G401 (cell line): ENCODE data around the gene SEC24B. TPM values are rescaled to one million over a fixed set of nuclear protein-coding genes. Genes with fewer than 3 reads are reported as not detected.
"Not testable (repeated sequence)": the region's sequence is repeated elsewhere in the genome, so short reads cannot be mapped to it uniquely, and the experiment has no call there.

Experiments used
- DNase-seq: peaks from one replicate; pipeline ENCODE4 v3.0.0-alpha.2; 2015; ENCODE audit warnings: low spot score
- in situ Hi-C: cut with HindIII; loops from 2 replicates; pipeline ENCODE4 v1.10.0; 2016; ENCODE audit warnings: low sequenced_read_pairs, mixed read lengths
- total RNA-seq: library from RNA; depleted of rRNA; stranded (reverse); fragments of >200 nt; shearing (Covaris generic); gene quantifications from 2 replicates; pipeline ENCODE4 v1.2.3, GENCODE V29; 2014

The SEC24B gene
- total RNA-seq, 1 experiment from 2014 or later: 6.4 TPM

GRCh38 chr4:109425405-109425804 lies 8.2 kb upstream of the SEC24B start:
- in situ Hi-C loops: loop anchor here (25.0 kb wide), 2 partner anchors 237 to 387 kb away; partner anchors contain the start of genes CFI and GAR1
- no peak for DNase-seq

DNA sequence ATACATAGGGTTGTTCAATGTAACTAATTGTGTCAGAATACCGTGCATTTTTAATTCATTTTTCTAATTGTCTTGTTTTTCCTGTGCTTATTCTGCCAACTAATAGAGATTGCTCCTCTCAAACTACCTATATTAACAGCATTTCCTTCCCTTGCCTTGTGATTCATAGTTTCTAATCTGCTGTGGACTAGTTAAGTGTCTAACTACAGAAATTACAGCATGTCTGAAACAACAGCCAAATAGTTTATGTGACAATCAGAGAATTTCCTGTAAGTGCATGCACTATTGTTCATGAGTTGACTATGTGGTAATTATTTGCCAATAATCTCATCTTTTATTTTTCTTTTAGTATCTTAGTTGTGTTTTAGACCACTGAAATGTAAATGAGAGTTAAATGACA lies 4.1 kb upstream of the SEC24B start:
- in situ Hi-C loops: loop anchor here (25.0 kb wide), 2 partner anchors 233 to 383 kb away; partner anchors contain the start of genes CFI and GAR1
- DNase-seq: no peak

GRCh38 chr4:109432203-109432602 lies 1.4 kb upstream of the SEC24B start:
- no peak for DNase-seq

DNA sequence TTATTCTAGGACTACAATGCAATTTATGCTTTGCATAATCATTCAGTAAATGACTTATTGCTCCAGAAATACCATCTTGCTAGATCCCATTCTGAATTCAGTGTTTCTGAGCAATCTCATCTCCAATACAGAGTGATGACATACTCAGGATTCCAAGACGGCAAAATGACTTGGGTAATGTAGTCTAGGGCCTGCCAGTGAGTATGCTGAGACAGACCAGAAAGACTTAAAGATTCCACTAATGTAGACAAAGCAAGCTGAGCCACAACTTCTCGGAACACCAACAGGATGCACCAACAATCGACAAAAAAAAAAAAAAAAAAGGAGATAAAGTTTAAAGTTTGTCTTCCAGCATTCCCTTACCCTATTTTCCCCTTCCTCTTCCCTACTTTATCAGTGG lies 919 bp upstream of the SEC24B start:
- in situ Hi-C loops: loop anchor here (25.0 kb wide), 2 partner anchors 230 to 380 kb away; partner anchors contain the start of genes CFI and GAR1
- DNase-seq: peak; percentile 31

More at GRCh38 chr4:109432203-109432602, 1.4 kb upstream of the SEC24B start:
- in situ Hi-C loops: loop anchor here (25.0 kb wide), 2 partner anchors 230 to 380 kb away; partner anchors contain the start of genes CFI and GAR1

GRCh38 chr4:109434007-109434971 lies 674 bp downstream of the SEC24B start:
- peak; percentile 44 for DNase-seq
- in situ Hi-C loops: loop anchor here (25.0 kb wide), 2 partner anchors 228 to 378 kb away; partner anchors contain the start of genes CFI and GAR1

GRCh38 chr4:109435635-109436034 lies 2.0 kb downstream of the SEC24B start:
- in situ Hi-C loops: loop anchor here (5.0 to 25.0 kb wide), 3 partner anchors 47 to 377 kb away; partner anchors contain the start of genes CFI and GAR1
- no peak for DNase-seq

GRCh38 chr4:109436504-109436903 lies 2.9 kb downstream of the SEC24B start:
- no peak for DNase-seq
- in situ Hi-C loops: loop anchor here (5.0 to 25.0 kb wide), 3 partner anchors 46 to 376 kb away; partner anchors contain the start of genes CFI and GAR1

- DNase-seq: no peak
- in situ Hi-C loops: loop anchor here (25.0 kb wide), 2 partner anchors 221 to 371 kb away; partner anchors contain the start of genes CFI and GAR1
These were observed 7.3 kb downstream of the SEC24B start for GRCh38 chr4:109440948-109441347.

DNA sequence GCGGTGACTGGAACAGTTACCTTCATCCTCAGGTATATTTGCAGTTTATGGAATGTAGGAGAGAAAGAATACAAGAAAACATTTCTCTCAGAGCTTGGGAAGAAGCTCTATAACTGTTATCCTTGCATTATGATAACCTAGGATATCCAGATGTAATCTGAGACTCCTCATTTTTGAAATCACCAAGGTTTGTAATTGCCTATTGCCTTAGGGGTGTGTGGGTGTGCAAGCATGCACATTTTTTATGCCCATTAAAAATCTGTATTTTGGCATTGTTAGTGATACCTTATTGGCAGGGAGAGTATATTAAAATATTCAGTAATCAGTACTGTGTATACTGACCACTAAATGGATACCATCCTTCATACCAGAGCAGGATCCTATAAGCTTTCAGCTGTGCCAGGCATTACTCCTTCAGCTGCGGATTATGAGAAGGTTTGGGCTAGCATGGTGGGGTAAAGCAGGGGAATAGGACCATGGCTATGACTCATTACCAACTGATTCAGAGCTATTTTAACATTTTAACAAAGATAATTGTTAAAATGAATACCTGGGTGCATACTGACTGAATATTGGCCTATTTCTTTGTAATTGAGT lies 8.3 kb downstream of the SEC24B start:
- no peak for DNase-seq
- in situ Hi-C loops: loop anchor here (25.0 kb wide), 2 partner anchors 220 to 370 kb away; partner anchors contain the start of genes CFI and GAR1

DNA sequence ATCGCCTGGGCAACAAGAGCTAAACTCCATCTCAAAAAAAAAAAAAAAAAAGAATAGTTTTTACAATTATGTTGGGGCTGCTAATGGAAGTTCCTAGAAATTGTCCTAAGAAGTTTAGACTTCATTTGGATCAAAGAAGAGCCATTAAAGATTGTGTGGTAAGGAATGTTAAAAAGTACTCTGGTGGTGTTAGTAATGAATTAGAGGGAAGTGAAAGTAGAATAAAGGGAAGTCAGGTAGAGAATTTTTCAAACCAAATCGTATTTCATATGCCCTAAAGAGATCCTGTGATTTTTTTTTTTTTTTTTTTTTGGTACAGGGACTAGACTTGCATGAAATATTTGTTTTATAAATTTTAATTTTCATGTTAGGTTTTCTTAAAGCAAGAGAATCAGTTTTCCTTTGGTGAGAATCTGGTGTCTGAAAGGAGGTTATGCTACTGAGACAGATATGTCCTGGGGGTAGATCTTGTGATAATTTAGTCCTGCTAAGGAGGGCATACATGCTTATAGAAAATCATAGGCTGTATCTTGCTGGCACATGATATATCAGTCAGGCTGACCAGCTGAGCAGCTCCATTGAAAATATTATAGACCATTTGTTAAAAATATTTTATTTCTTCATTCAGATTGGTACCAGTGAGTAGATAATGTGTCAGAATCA lies 10.7 kb downstream of the SEC24B start:
- in situ Hi-C loops: loop anchor here (25.0 kb wide), 2 partner anchors 218 to 368 kb away; partner anchors contain the start of genes CFI and GAR1
- DNase-seq: no peak

GRCh38 chr4:109447278-109447677 lies 13.7 kb downstream of the SEC24B start:
- in situ Hi-C loops: loop anchor here (25.0 kb wide), 2 partner anchors 215 to 365 kb away; partner anchors contain the start of genes CFI and GAR1
- DNase-seq: no peak

- DNase-seq: no peak
- in situ Hi-C loops: no loop called here
These were observed 18.1 kb downstream of the SEC24B start for GRCh38 chr4:109451544-109452273.

DNA sequence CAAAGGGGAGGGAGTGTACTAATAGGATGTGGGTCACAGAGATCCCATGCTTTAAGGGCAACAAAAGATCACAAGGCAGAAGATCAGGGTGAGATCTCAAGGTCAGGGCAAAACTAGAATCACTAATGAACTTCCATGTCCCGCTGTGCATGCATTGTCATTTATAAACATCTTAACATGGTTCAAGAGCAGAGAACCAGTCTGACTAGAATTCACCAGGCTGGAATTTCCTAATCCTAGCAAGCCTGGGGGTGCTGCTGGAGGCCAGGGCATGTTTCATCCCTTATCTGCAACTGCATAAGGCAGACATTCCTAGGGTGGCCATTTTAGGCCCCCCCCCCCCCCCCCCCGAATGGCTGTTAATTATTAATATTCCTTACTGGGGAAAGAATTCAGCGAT lies 19.5 kb downstream of the SEC24B start:
- DNase-seq, in situ Hi-C loops: not testable (repeated sequence)

- in situ Hi-C loops: no loop called here
These were observed 28.7 kb downstream of the SEC24B start for GRCh38 chr4:109462297-109462696.

GRCh38 chr4:109462802-109463201 lies 29.2 kb downstream of the SEC24B start:
- in situ Hi-C loops: no loop called here
- no peak for DNase-seq

More at GRCh38 chr4:109462297-109462696, 28.7 kb downstream of the SEC24B start:
- DNase-seq: no peak

DNA sequence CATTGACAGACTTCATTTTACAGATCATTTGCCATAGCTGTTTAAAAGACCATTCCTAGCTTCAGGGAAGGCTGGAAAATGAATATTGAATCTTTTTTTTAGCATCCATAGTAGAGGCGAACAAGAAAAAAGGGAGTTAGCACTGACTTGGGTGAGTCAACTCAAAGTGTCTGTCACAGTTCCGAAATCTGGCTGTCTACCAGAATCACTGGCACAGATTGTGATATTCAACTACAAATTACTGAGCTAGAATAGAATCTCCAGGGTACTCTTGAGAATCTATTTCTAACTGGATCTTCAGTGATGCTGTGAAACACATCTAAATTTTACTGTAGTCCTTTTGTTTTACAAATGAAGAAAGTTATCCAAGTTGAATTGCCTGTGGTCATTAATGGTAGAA lies 31.5 kb downstream of the SEC24B start:
- DNase-seq: peak; percentile 59
- in situ Hi-C loops: no loop called here

- in situ Hi-C loops: no loop called here
- no peak for DNase-seq
These were observed 36.3 kb downstream of the SEC24B start for GRCh38 chr4:109469915-109470314.

DNA sequence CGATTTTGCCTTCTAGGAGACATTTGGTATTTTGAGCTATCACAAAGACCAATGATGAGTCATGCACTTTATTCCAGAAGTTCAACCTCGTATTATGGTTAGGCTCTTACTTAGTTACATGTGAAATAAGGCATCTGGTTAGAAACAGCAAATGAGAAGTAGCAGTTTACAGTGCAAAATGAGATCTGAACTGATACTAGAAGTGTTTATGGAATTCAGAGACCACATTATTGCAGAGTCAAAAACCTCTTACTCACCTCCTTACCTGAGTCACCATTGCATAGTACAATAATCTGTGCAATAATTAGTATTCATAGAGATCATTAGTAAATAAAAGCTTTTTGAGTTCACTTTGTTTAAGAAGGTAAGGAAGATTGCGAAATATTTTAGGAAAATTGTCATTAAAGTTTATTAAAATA lies 38.7 kb downstream of the SEC24B start:
- in situ Hi-C loops: no loop called here
- DNase-seq: no peak
